K562 (cell line): ENCODE results near the gene ESX1. TPM values are rescaled to one million over a fixed set of nuclear protein-coding genes. Genes with fewer than 3 reads are reported as not detected.

Source experiments
- ATAC-seq: fragments of 200-7000 bp; cut with Tn5 transposase; 3 replicates; pipeline ENCODE4 v1.9.1; 2020; ENCODE audit warnings: moderate library complexity
- Bru-seq: library from RNA; stranded (reverse); fragments of 400-500 nt; gene quantifications from one replicate; lab custom pipeline; 2021; lab: Mats Ljungman, UMichigan
- BruChase-seq, 2 experiments: library from RNA; stranded (reverse); fragments of 400-500 nt; gene quantifications; one replicate each; lab custom pipeline; 2021; lab: Mats Ljungman, UMichigan
- BruUV-seq: library from RNA; stranded (reverse); fragments of 400-500 nt; replicated peaks from 2 replicates; lab custom pipeline; 2021; lab: Mats Ljungman, UMichigan
- CTCF ChIA-PET: fragments of 300-600 bp; formaldehyde crosslinking; extraction: SDS; loops from one replicate; lab custom pipeline; 2021; ENCODE audit warnings: low intra/inter-chr PET ratio; lab: Yijun Ruan, JAX
- POLR2A ChIA-PET: fragments of 300-600, 350-650 bp; sonication (Branson Sonifier 250); formaldehyde crosslinking; extraction: SDS; loops from one replicate; lab custom pipeline; 2021; ENCODE audit warnings: antibody characterized with exemption, inconsistent platforms; lab: Yijun Ruan, JAX
- DNase-seq, 4 experiments: peaks; one replicate each; pipeline versions ENCODE4 v3.0.0 to v3.0.0-alpha.2; 2011 to 2018; ENCODE audit warnings: low spot score in 3 of 4, mixed read lengths in 3 of 4; ENCODE audit errors: extremely low read depth in 1 of 4
- FAIRE-seq: peaks from 2 replicates; lab custom pipeline; 2011; peaks lifted over from hg19 to GRCh38; lab: Jason Lieb, UNC
- H2AFZ ChIP-seq: 2 replicates; pipeline ENCODE4 v1.6.0; 2011; ENCODE audit warnings: low read depth, low read length, control low read depth, inconsistent platforms
- H3K27ac ChIP-seq: fragments of 200-600 bp; 3 replicates; pipeline ENCODE4 v1.8.0; 2011; ENCODE audit warnings: low read depth, mild to moderate bottlenecking, control low read depth, inconsistent platforms, low read length, moderate library complexity, mixed read lengths; ENCODE audit errors: extremely low read depth
- H3K27me3 ChIP-seq, 2 experiments: fragments of 300-600 bp in 1 of 2; 2 replicates in 1 of 2; 3 replicates in 1 of 2; pipeline versions ENCODE4 v1.6.0 to v1.8.0; 2011; ENCODE audit warnings: inconsistent platforms in 2 of 2, low read length in 2 of 2, mild to moderate bottlenecking in 1 of 2, mixed read lengths in 1 of 2, moderate library complexity in 1 of 2; ENCODE audit not compliant: control insufficient read depth in 2 of 2, insufficient read depth in 2 of 2
- H3K36me3 ChIP-seq: fragments of 300-600 bp; 3 replicates; pipeline ENCODE4 v1.8.0; 2011; ENCODE audit warnings: mild to moderate bottlenecking, low read length, inconsistent platforms; ENCODE audit not compliant: control insufficient read depth, insufficient read depth
- H3K4me1 ChIP-seq, 2 experiments: fragments of 200-600 bp in 1 of 2; replicated peaks in 1 of 2; 2 replicates in 1 of 2; 3 replicates in 1 of 2; pipeline versions ENCODE4 v1.5.1 to v1.8.0; 2011; ENCODE audit warnings: inconsistent platforms in 2 of 2, low read length in 2 of 2, mild to moderate bottlenecking in 1 of 2, mixed read lengths in 1 of 2, moderate library complexity in 1 of 2; ENCODE audit not compliant: control insufficient read depth in 2 of 2, insufficient read depth in 2 of 2
- H3K4me2 ChIP-seq: 2 replicates; pipeline ENCODE4 v1.6.1; 2011; ENCODE audit warnings: low read length, control low read depth, inconsistent platforms, mixed read lengths; ENCODE audit not compliant: insufficient read depth
- H3K4me3 ChIP-seq: fragments of 200-600 bp; sonication (generic), shearing (Covaris generic); 2 replicates; pipeline ENCODE4 v1.5.1; 2016; ENCODE audit warnings: control low read depth, inconsistent platforms
- H3K79me2 ChIP-seq: fragments of 200-600 bp; 3 replicates; pipeline ENCODE4 v1.8.0; 2011; ENCODE audit warnings: low read length, inconsistent platforms; ENCODE audit not compliant: control insufficient read depth, insufficient read depth
- H3K9ac ChIP-seq, 2 experiments: 2 replicates each; pipeline versions ENCODE4 v1.6.0 to v1.6.1; 2011; ENCODE audit warnings: low read depth in 2 of 2, low read length in 2 of 2, control low read depth in 1 of 2, inconsistent platforms in 1 of 2, mild to moderate bottlenecking in 1 of 2, mixed read lengths in 1 of 2; ENCODE audit not compliant: insufficient read depth in 1 of 2
- H3K9me1 ChIP-seq: one replicate; pipeline ENCODE4 v1.6.0; 2011; ENCODE audit warnings: inconsistent platforms, mild to moderate bottlenecking, low read length, moderate library complexity; ENCODE audit not compliant: control insufficient read depth, insufficient read depth
- H3K9me3 ChIP-seq: replicated peaks from 2 replicates; pipeline ENCODE4 v1.5.1; 2011; ENCODE audit warnings: low read depth, low read length, inconsistent platforms; ENCODE audit not compliant: control insufficient read depth, insufficient read depth
- H4K20me1 ChIP-seq: replicated peaks from 2 replicates; pipeline ENCODE4 v1.6.1; 2011; ENCODE audit warnings: low read length, inconsistent platforms, mixed read lengths; ENCODE audit not compliant: control insufficient read depth, insufficient read depth
- CREBBP ChIP-seq: IDR thresholded peaks from one replicate; pipeline ENCODE4 v1.6.1; 2012; ENCODE audit warnings: low read depth, mild to moderate bottlenecking, control low read depth, inconsistent platforms, low read length
- DIDO1 ChIP-seq: fragments of 450-650 bp; IDR thresholded peaks from 2 replicates; pipeline ENCODE4 v1.6.1; 2016; ENCODE audit warnings: low read depth, missing biosample characterization, missing genetic modification characterization
- KLF16 ChIP-seq: IDR thresholded peaks from 2 replicates; pipeline ENCODE4 v1.6.1; 2016; ENCODE audit warnings: antibody characterized with exemption
- NCOR1 ChIP-seq: fragments of 450-650 bp; IDR thresholded peaks from 2 replicates; pipeline ENCODE4 v1.6.1; 2016; ENCODE audit warnings: mild to moderate bottlenecking, moderate library complexity
- SIN3A ChIP-seq, 2 experiments: fragments of 150-350 bp in 1 of 2; IDR thresholded peaks; 2 replicates each; pipeline ENCODE4 v1.6.1; 2011 to 2016; ENCODE audit warnings: borderline replicate concordance in 2 of 2, low read depth in 2 of 2, low read length in 2 of 2, mild to moderate bottlenecking in 2 of 2, moderate library complexity in 2 of 2; ENCODE audit not compliant: control insufficient read depth in 1 of 2
- UBTF ChIP-seq, 2 experiments: IDR thresholded peaks; 2 replicates each; pipeline ENCODE4 v1.6.1; 2012; ENCODE audit warnings: improper control_type of control experiment in 2 of 2, low read depth in 2 of 2, low read length in 2 of 2, borderline replicate concordance in 1 of 2
- ZBTB49 ChIP-seq: sonication (generic); formaldehyde crosslinking; IDR thresholded peaks from 2 replicates; pipeline ENCODE4 v1.8.0; 2022; ENCODE audit warnings: missing genetic modification reagents, mild to moderate bottlenecking, borderline replicate concordance
- ZNF24 ChIP-seq: fragments of 450-650 bp; IDR thresholded peaks from 2 replicates; pipeline ENCODE4 v1.6.1; 2016
- ZNF280A ChIP-seq: fragments of 450-650 bp; IDR thresholded peaks from 2 replicates; pipeline ENCODE4 v1.6.1; 2018; ENCODE audit warnings: mild to moderate bottlenecking, low read depth; ENCODE audit not compliant: partially characterized antibody
- WGBS: fragments of 100-300 bp; shearing (Covaris generic); methylation state at CpG from one replicate; pipeline ENCODE4 v1.1.6; 2016; ENCODE audit warnings: low coverage, mixed read lengths; ENCODE audit not compliant: insufficient coverage; ENCODE audit errors: missing lambda C conversion rate; 5-methylcytosine and 5-hydroxymethylcytosine counted together
- in situ Hi-C: fragments of 300-500 bp; cut with MboI; formaldehyde crosslinking; loops from 4 replicates; pipeline ENCODE4 v1.15.0; 2018; ENCODE audit warnings: inconsistent platforms, mixed read lengths
- intact Hi-C: fragments of 100-400 bp; cut with micrococcal nuclease; formaldehyde crosslinking; loops from 2 replicates; pipeline ENCODE4 v1.14.2; 2022
- long read RNA-seq, 3 experiments: library from polyadenylated mRNA in 2 of 3; library from RNA in 1 of 3; unstranded in 2 of 3; stranded (forward) in 1 of 3; transcript quantifications; one replicate each; pipeline ENCODE4 v2.0.0, GENCODE V29; 2019 to 2022
- polyA minus RNA-seq, 3 experiments: library from RNA; depleted of rRNA, polyadenylated mRNA; stranded (reverse); fragments of >200 nt; gene quantifications; 2 replicates each; pipeline ENCODE4 v1.2.3, GENCODE V29; 2011
- polyA plus RNA-seq, 8 experiments: library from polyadenylated mRNA; depleted of rRNA in 4 of 8; stranded (reverse) in 5 of 8; unstranded in 3 of 8; fragments of >200 nt; fragmentation: Nextera tagmentation in 2 of 8; fragmentation: Illumina TruSeq in 1 of 8; extraction: Ambion mirVana in 2 of 8; extraction: Trizol in 1 of 8; gene quantifications; 2 replicates each; pipeline versions ENCODE4 v1.2.1 to v1.2.3, GENCODE V29; 2011 to 2014; ENCODE audit warnings: inconsistent platforms in 1 of 8, missing spikeins in 1 of 8
- total RNA-seq, 7 experiments: library from RNA; depleted of rRNA in 6 of 7; stranded (reverse); fragments of >200 nt in 6 of 7; fragmentation: Illumina TruSeq in 2 of 7; extraction: Trizol in 2 of 7; gene quantifications; 2 replicates each; pipeline versions ENCODE4 v1.2.1 to v1.2.3, GENCODE V29; 2011 to 2021; ENCODE audit warnings: low replicate concordance in 1 of 7

The ESX1 gene
- not detected in 2 replicates for total RNA-seq (2011; cell fraction: chromatin; rRNA removed; ENCODE audit: low replicate concordance)
- not detected in 2 replicates for total RNA-seq (2011; cell fraction: nucleolus; rRNA removed)
- not detected in 2 replicates for total RNA-seq (2011; cell fraction: nucleoplasm; rRNA removed)
- total RNA-seq (2014; rRNA removed) (not detected in 2 replicates), total RNA-seq (2014; rRNA removed; fragmentation: Illumina TruSeq; extraction: Trizol) (not detected in 2 replicates), total RNA-seq (2015; rRNA removed; fragmentation: Illumina TruSeq; extraction: Trizol) (not detected in 2 replicates), total RNA-seq (2021) (not detected in 2 replicates), polyA plus RNA-seq (2011; rRNA removed) (not detected in 2 replicates), polyA plus RNA-seq (2014; fragmentation: Illumina TruSeq; extraction: Trizol) (not detected in 2 replicates), polyA plus RNA-seq (2014; fragmentation: Nextera tagmentation; extraction: Ambion mirVana) (not detected), polyA plus RNA-seq (2014; rRNA removed) (not detected in 2 replicates), polyA minus RNA-seq (2011; rRNA and poly(A)+ RNA removed) (not detected in 2 replicates), Bru-seq, nascent RNA (not detected), BruChase-seq, experiment 1, labeled RNA remaining after a 2-hour chase (not detected), BruChase-seq, experiment 2, labeled RNA remaining after a 6-hour chase (not detected)
- not detected in 2 replicates for polyA plus RNA-seq (2011; cell fraction: cytosol; rRNA removed)
- polyA plus RNA-seq (2011; cell fraction: nucleus; rRNA removed), result not detected in 2 replicates
- polyA plus RNA-seq (2012), result not detected in 2 replicates
- polyA minus RNA-seq (2011; cell fraction: cytosol; rRNA and poly(A)+ RNA removed), result not detected in 2 replicates
- polyA minus RNA-seq (2011; cell fraction: nucleus; rRNA and poly(A)+ RNA removed), result not detected in 2 replicates
- long read RNA-seq, experiment 1, result 0 reads
- long read RNA-seq, experiment 2, result 0 reads
- long read RNA-seq, experiment 3, result 0 reads

- Histone ChIP-seq H3K9me3 (no peaks in the 10 kb centered on the region), H3K4me1 (no peaks in the 10 kb centered on the region), H2AFZ (no peak within 1 kb of the TSS), H4K20me1 (no peaks in the 10 kb centered on the region), H3K36me3 (no peaks in the 10 kb centered on the region), H3K79me2 (no peaks in the 10 kb centered on the region), H3K27ac (no peak within 1 kb of the TSS), H3K9me1 (no peaks in the 10 kb centered on the region), H3K27me3 (peaks cover 0 to 11% of the 10 kb centered on the region in 2 experiments; a peak in 3 of 5 replicates), H3K4me2 (no peak within 1 kb of the TSS), H3K9ac (no peak within 1 kb of the TSS), H3K4me3 (no peak within 1 kb of the TSS)
- DNase-seq, result no peak
- in situ Hi-C loops (no loop called here), intact Hi-C loops (no loop called here)
- WGBS, result 38% methylated on average over 29 of the region's 56 CpGs
- no TSS peak for BruUV-seq
- ATAC-seq, result no peak
- CTCF ChIA-PET, result no interaction called here
- no peak for FAIRE-seq
- POLR2A ChIA-PET, result no interaction called here
- TF ChIP-seq ZNF280A, result no peak
- TF ChIP-seq SIN3A (IDR thresholded peaks at IDR 0.05; ENCODE audit: borderline replicate concordance in 2 of 2, control insufficient read depth in 1 of 2, low read depth in 2 of 2, low read length in 2 of 2), result no peak
- TF ChIP-seq KLF16, result no peak
- TF ChIP-seq UBTF (IDR thresholded peaks at IDR 0.05; ENCODE audit: borderline replicate concordance in 1 of 2, low read depth in 2 of 2, low read length in 2 of 2), result no peak
- no peak for TF ChIP-seq ZNF24
- TF ChIP-seq DIDO1 (tag), result no peak
- TF ChIP-seq ZBTB49 (CRISPR knock-in tag), result no peak
- TF ChIP-seq NCOR1, result no peak
- TF ChIP-seq CREBBP, result no peak
These were observed at the start of gene ESX1 for GRCh38 chrX:104254442-104255115. ESX1 (minus strand) TSS chrX:104254933; CDS start chrX:104254849, 84 bp downstream.
